ENCODE data around the gene RNF32. TPM values are rescaled to one million over a fixed set of nuclear protein-coding genes. Genes with fewer than 3 reads are reported as not detected.

The RNF32 gene
- total and polyA plus RNA-seq, 2 of the 13 experiments (the other 11 are each of a cell fraction or from before 2014, with no cell fraction given) = not detected

- H2AFZ ChIP-seq (ENCODE audit: low read length) = no peak overlapping the region
- BruUV-seq (replicated peaks) = no TSS peak
- H3K27ac ChIP-seq (ENCODE audit: extremely low read length, insufficient read depth, low read length) = no peak overlapping the region
- peak; percentile 71; the same call in 1 of the 2 replicates for TF ChIP-seq CEBPB (IDR thresholded peaks at IDR 0.05; ENCODE audit: borderline replicate concordance, low read depth, low read length)
- no peak for TF ChIP-seq FOXA1 (IDR thresholded peaks at IDR 0.05)
- peak; percentile 57 for TF ChIP-seq FOXA1 (CRISPR knock-in tag; IDR thresholded peaks at IDR 0.05)
- no peak for TF ChIP-seq ZNF713 (CRISPR knock-in tag; IDR thresholded peaks at IDR 0.05)
- peak; percentile 41; the same call in 1 of the 2 replicates for TF ChIP-seq FOXA3 (CRISPR knock-in tag; IDR thresholded peaks at IDR 0.05)
- TF ChIP-seq, protein P1, sequence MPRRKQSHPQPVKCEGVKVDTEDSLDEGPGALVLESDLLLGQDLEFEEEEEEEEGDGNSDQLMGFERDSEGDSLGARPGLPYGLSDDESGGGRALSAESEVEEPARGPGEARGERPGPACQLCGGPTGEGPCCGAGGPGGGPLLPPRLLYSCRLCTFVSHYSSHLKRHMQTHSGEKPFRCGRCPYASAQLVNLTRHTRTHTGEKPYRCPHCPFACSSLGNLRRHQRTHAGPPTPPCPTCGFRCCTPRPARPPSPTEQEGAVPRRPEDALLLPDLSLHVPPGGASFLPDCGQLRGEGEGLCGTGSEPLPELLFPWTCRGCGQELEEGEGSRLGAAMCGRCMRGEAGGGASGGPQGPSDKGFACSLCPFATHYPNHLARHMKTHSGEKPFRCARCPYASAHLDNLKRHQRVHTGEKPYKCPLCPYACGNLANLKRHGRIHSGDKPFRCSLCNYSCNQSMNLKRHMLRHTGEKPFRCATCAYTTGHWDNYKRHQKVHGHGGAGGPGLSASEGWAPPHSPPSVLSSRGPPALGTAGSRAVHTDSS (CRISPR knock-in tag; conservative IDR thresholded peaks at IDR 0.05) = no peak
- no peak overlapping the region for H3K4me3 ChIP-seq (replicated peaks in 1 of 3; ENCODE audit: insufficient read depth in 1 of 3, low read depth in 2 of 3, low read length in 3 of 3)
- H3K79me2 ChIP-seq (ENCODE audit: insufficient read depth, low read length) = no peaks in the 10 kb centered on the region
- H3K4me1 ChIP-seq (ENCODE audit: insufficient read depth, low read length) = peaks cover 10% of the 10 kb centered on the region; the same call in 1 of the 2 replicates
- intact Hi-C loops (cut with micrococcal nuclease; ENCODE audit: unreplicated experiment) (no loop called here), in situ Hi-C loops (cut with HindIII; ENCODE audit: extremely low pct_ligation_motif_present, low pct_unique_long_range_greater_than_20kb) (loop anchor here (10.0 kb wide), 1 partner anchor 112 kb away; no protein-coding TSS in a partner anchor)
- H3K36me3 ChIP-seq (replicated peaks in 1 of 2; ENCODE audit: control insufficient read depth in 1 of 2, insufficient read depth in 2 of 2, low read length in 2 of 2) = no peaks in the 10 kb centered on the region
- POLR2A ChIA-PET = interaction anchor here (0.9 to 1.0 kb wide), 2 partner anchors 37 to 44 kb away, joined by 3 to 5 read pairs; no protein-coding TSS in a partner anchor
- peak; percentile 39 for DNase-seq (ENCODE audit: low spot score)
- H3K9me3 ChIP-seq (ENCODE audit: low read length) = no peaks in the 10 kb centered on the region
- WGBS (ENCODE audit: low lambda C conversion rate) = 81% methylated on average over 8 of the region's 8 CpGs
- FAIRE-seq = no peak
- H3K4me2 ChIP-seq (ENCODE audit: low read depth, low read length) = no peak overlapping the region
- H3K9ac ChIP-seq (ENCODE audit: insufficient read depth, low read depth, low read length) = no peak overlapping the region
- no peaks in the 10 kb centered on the region for H3K27me3 ChIP-seq (ENCODE audit: control insufficient read depth in 1 of 2, insufficient read depth in 2 of 2, low read length in 2 of 2)
- ATAC-seq = no peak
- CTCF ChIA-PET (ENCODE audit: low intra/inter-chr PET ratio, low total read pairs) = no interaction called here
- H4K20me1 ChIP-seq (ENCODE audit: insufficient read depth, low read length) = no peaks in the 10 kb centered on the region
Measured at GRCh38 chr7:156652886-156653568, 12.5 kb downstream of the RNF32 start.

Measured in HepG2 (cell line).